ENCODE results near the gene RAP1GAP. TPM values are rescaled to one million over a fixed set of nuclear protein-coding genes. Genes with fewer than 3 reads are reported as not detected.

Gene RAP1GAP
- total RNA-seq, 1 experiment from 2014 or later: 13.4 TPM

DNA sequence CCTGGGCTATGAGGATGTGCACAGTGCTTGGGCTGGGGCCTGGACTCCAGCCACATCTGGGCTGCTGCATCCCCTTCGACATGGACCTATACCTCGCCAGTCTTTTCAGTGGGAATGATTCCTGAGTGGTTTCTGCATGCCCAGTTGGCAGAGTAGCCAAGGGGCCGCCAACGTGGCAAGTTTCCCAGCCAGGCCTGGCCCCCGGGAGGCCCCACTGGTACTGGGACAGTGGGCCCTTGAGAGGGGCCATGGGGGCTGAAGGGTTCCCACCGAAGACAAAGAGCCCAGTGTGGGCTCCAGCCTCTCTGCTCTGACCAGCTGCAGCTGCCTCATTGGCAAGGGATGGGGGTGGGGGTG is 15.4 kb downstream of the RAP1GAP start:
- H4K20me1 ChIP-seq (ENCODE audit: insufficient read depth): no peaks in the 10 kb centered on the region
- intact Hi-C loops (cut with micrococcal nuclease): loop anchor here (10.0 kb wide), 1 partner anchor 139 kb away; no protein-coding TSS in a partner anchor
- H2AFZ ChIP-seq (ENCODE audit: low read depth, low read length, poor library complexity, severe bottlenecking): no peak overlapping the region
- H3K79me2 ChIP-seq (ENCODE audit: insufficient read depth, low read length): no peaks in the 10 kb centered on the region
- H3K4me3 ChIP-seq (replicated peaks in 1 of 2; ENCODE audit: low read depth in 1 of 2, low read length in 2 of 2): no peak overlapping the region
- H3K9me2 ChIP-seq (ENCODE audit: insufficient read depth): no peaks in the 10 kb centered on the region
- H3K4me2 ChIP-seq (ENCODE audit: low read length): no peak overlapping the region
- no peaks in the 10 kb centered on the region for H3K9me3 ChIP-seq (ENCODE audit: control insufficient read depth in 1 of 2, insufficient read depth in 1 of 2, low read depth in 1 of 2, low read length in 2 of 2)
- H3K36me3 ChIP-seq (ENCODE audit: control insufficient read depth in 1 of 2, insufficient read depth in 2 of 2, low read length in 2 of 2): no peaks in the 10 kb centered on the region
- POLR2A ChIA-PET: no interaction called here
- CTCF ChIA-PET: no interaction called here
- no peak overlapping the region for H3K27ac ChIP-seq (ENCODE audit: low read depth, low read length)
- RAD21 ChIA-PET (ENCODE audit: low non-redundant PET in 1 of 2, low total read pairs in 2 of 2, uncharacterized antibody in 2 of 2, unreplicated experiment in 2 of 2): no interaction called here
- H3K4me1 ChIP-seq (ENCODE audit: control insufficient read depth in 1 of 2, insufficient read depth in 2 of 2, low read length in 2 of 2): peaks cover 11 to 46% of the 10 kb centered on the region in 2 experiments
- no TSS peak for BruUV-seq (replicated peaks)
- TF ChIP-seq SP1 (IDR thresholded peaks at IDR 0.05; ENCODE audit: low read depth) (no peak), JUND (IDR thresholded peaks at IDR 0.05) (no peak), POLR2AphosphoS5 (IDR thresholded peaks at IDR 0.05; ENCODE audit: low read depth, low read length) (no peak), TCF7L2 (IDR thresholded peaks at IDR 0.05; ENCODE audit: borderline replicate concordance, extremely low read depth, insufficient read depth, insufficient read length) (no peak), ZFX (IDR thresholded peaks at IDR 0.05) (no peak)
- TF ChIP-seq, protein P1, sequence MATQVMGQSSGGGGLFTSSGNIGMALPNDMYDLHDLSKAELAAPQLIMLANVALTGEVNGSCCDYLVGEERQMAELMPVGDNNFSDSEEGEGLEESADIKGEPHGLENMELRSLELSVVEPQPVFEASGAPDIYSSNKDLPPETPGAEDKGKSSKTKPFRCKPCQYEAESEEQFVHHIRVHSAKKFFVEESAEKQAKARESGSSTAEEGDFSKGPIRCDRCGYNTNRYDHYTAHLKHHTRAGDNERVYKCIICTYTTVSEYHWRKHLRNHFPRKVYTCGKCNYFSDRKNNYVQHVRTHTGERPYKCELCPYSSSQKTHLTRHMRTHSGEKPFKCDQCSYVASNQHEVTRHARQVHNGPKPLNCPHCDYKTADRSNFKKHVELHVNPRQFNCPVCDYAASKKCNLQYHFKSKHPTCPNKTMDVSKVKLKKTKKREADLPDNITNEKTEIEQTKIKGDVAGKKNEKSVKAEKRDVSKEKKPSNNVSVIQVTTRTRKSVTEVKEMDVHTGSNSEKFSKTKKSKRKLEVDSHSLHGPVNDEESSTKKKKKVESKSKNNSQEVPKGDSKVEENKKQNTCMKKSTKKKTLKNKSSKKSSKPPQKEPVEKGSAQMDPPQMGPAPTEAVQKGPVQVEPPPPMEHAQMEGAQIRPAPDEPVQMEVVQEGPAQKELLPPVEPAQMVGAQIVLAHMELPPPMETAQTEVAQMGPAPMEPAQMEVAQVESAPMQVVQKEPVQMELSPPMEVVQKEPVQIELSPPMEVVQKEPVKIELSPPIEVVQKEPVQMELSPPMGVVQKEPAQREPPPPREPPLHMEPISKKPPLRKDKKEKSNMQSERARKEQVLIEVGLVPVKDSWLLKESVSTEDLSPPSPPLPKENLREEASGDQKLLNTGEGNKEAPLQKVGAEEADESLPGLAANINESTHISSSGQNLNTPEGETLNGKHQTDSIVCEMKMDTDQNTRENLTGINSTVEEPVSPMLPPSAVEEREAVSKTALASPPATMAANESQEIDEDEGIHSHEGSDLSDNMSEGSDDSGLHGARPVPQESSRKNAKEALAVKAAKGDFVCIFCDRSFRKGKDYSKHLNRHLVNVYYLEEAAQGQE (IDR thresholded peaks at IDR 0.05; ENCODE audit: low read depth): no peak
- ATAC-seq (no peak), DNase-seq (ENCODE audit: low read depth, low spot score) (no peak)
- H3K27me3 ChIP-seq (ENCODE audit: insufficient read depth, low read length): no peaks in the 10 kb centered on the region
- H3K9ac ChIP-seq (ENCODE audit: low read length): no peak overlapping the region

Measured in HCT116 (cell line).